Hematopoietic multipotent progenitor cell treated with erythropoietin and hydrocortisone succinate and interleukin-3 and kit ligand, for 4 days (in vitro differentiated cells): ENCODE measurements around the gene REEP3.

Experiments used
- DNase-seq: peaks from one replicate; pipeline ENCODE4 v3.0.0-alpha.2; 2015

The REEP3 gene

GRCh38 chr10:63515002-63515763 is 6.0 kb upstream of the REEP3 start:
- DNase-seq, result peak; percentile 58

GRCh38 chr10:63516207-63516606 is 5.0 kb upstream of the REEP3 start:
- no peak for DNase-seq

- no peak for DNase-seq
Observed at GRCh38 chr10:63518690-63519288, 2.4 kb upstream of the REEP3 start.

- peak; percentile 82 for DNase-seq
Observed at GRCh38 chr10:63521416-63522276, 445 bp downstream of the REEP3 start.

- DNase-seq, result peak; percentile 60
Observed at GRCh38 chr10:63522277-63522687, 1.1 kb downstream of the REEP3 start.

GRCh38 chr10:63522995-63523394 is 1.8 kb downstream of the REEP3 start:
- no peak for DNase-seq

GRCh38 chr10:63525021-63525420 is 3.8 kb downstream of the REEP3 start:
- DNase-seq, result no peak

GRCh38 chr10:63527401-63527800 is 6.2 kb downstream of the REEP3 start:
- DNase-seq, result no peak

- no peak for DNase-seq
Observed at GRCh38 chr10:63528084-63528744, 7.0 kb downstream of the REEP3 start.

- no peak for DNase-seq
Observed at GRCh38 chr10:63530409-63530808, 9.2 kb downstream of the REEP3 start.

GRCh38 chr10:63534723-63535122 is 13.5 kb downstream of the REEP3 start:
- DNase-seq, result no peak

- no peak for DNase-seq
Observed at GRCh38 chr10:63536698-63537097, 15.5 kb downstream of the REEP3 start.

GRCh38 chr10:63537536-63537935 is 16.3 kb downstream of the REEP3 start:
- no peak for DNase-seq

- DNase-seq, result no peak
Observed at GRCh38 chr10:63539377-63539776, 18.2 kb downstream of the REEP3 start.

GRCh38 chr10:63539994-63540393 is 18.8 kb downstream of the REEP3 start:
- DNase-seq, result no peak

GRCh38 chr10:63542835-63543575 is 21.8 kb downstream of the REEP3 start:
- no peak for DNase-seq

- no peak for DNase-seq
Observed at GRCh38 chr10:63543576-63543962, 22.4 kb downstream of the REEP3 start.

GRCh38 chr10:63544418-63544817 is 23.2 kb downstream of the REEP3 start:
- no peak for DNase-seq

- DNase-seq, result no peak
Observed at GRCh38 chr10:63547628-63548360, 26.6 kb downstream of the REEP3 start.

- DNase-seq, result no peak
Observed at GRCh38 chr10:63548860-63549259, 27.7 kb downstream of the REEP3 start.

- DNase-seq, result no peak
Observed at GRCh38 chr10:63549810-63550209, 28.6 kb downstream of the REEP3 start.

GRCh38 chr10:63553031-63553430 is 31.8 kb downstream of the REEP3 start:
- no peak for DNase-seq
